Neutrophil (primary cell): Measurements from ENCODE around the gene KIF1C.

Source experiments
- H3K27ac ChIP-seq: fragments of 200-600 bp; sonication (generic); 2 replicates; pipeline ENCODE4 v1.5.1; 2016; ENCODE audit warnings: mild to moderate bottlenecking, moderate library complexity
- H3K27me3 ChIP-seq: fragments of 200-600 bp; sonication (generic); 2 replicates; pipeline ENCODE4 v1.6.0; 2016; ENCODE audit warnings: mild to moderate bottlenecking
- H3K36me3 ChIP-seq: fragments of 200-600 bp; sonication (generic); 2 replicates; pipeline ENCODE4 v1.5.1; 2017
- H3K4me1 ChIP-seq, 2 experiments: fragments of 200-600 bp in 1 of 2; sonication (generic) in 1 of 2; 1 replicate in 1 of 2; 2 replicates in 1 of 2; pipeline versions ENCODE4 v1.5.1 to v1.6.1; 2013 to 2016; ENCODE audit warnings: low read depth in 1 of 2, low read length in 1 of 2, mild to moderate bottlenecking in 1 of 2, moderate library complexity in 1 of 2; ENCODE audit not compliant: control insufficient read depth in 1 of 2, insufficient read depth in 1 of 2
- H3K4me3 ChIP-seq, 2 experiments: fragments of 200-600 bp in 1 of 2; sonication (generic) in 1 of 2; 1 replicate in 1 of 2; 2 replicates in 1 of 2; pipeline ENCODE4 v1.5.1; 2013 to 2016; ENCODE audit warnings: low read depth in 1 of 2, low read length in 1 of 2, mild to moderate bottlenecking in 1 of 2, moderate library complexity in 1 of 2
- H3K9me3 ChIP-seq: fragments of 200-600 bp; sonication (generic); 2 replicates; pipeline ENCODE4 v1.5.1; 2016
- TF ChIP-seq, protein P1 (sequence below): fragments of 200-600 bp; sonication (generic); IDR thresholded peaks from 2 replicates; pipeline ENCODE4 v1.5.1; 2016; ENCODE audit warnings: antibody characterized with exemption

Gene KIF1C

DNA sequence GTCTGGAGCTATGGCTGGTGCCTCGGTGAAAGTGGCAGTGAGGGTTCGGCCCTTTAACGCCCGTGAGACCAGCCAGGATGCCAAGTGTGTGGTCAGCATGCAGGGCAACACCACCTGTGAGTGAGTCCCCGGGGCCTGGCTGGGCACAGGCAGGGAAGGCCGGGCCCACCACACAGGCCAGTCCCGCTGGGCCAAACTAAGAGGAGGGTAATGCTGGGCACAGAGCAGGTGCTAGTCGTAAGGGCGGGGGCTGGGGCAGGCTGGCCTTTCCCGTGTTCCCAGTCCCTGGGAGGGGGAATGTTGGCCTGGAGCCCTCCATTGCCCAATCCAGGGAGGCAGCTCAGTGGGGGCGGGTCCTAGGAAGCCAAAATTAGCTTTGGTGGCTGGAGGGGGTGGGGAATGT, 2.5 kb downstream of the KIF1C start:
- H3K36me3 ChIP-seq = peaks cover 50% of the 10 kb centered on the region
- no peak overlapping the region for H3K27ac ChIP-seq
- H3K9me3 ChIP-seq = no peaks in the 10 kb centered on the region
- TF ChIP-seq, protein P1, sequence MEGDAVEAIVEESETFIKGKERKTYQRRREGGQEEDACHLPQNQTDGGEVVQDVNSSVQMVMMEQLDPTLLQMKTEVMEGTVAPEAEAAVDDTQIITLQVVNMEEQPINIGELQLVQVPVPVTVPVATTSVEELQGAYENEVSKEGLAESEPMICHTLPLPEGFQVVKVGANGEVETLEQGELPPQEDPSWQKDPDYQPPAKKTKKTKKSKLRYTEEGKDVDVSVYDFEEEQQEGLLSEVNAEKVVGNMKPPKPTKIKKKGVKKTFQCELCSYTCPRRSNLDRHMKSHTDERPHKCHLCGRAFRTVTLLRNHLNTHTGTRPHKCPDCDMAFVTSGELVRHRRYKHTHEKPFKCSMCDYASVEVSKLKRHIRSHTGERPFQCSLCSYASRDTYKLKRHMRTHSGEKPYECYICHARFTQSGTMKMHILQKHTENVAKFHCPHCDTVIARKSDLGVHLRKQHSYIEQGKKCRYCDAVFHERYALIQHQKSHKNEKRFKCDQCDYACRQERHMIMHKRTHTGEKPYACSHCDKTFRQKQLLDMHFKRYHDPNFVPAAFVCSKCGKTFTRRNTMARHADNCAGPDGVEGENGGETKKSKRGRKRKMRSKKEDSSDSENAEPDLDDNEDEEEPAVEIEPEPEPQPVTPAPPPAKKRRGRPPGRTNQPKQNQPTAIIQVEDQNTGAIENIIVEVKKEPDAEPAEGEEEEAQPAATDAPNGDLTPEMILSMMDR = no peak
- no peaks in the 10 kb centered on the region for H3K27me3 ChIP-seq
- peaks cover 25 to 28% of the 10 kb centered on the region in 2 experiments for H3K4me1 ChIP-seq
- H3K4me3 ChIP-seq = no peak overlapping the region

GRCh38 chr17:5002121-5002788, 4.5 kb downstream of the KIF1C start:
- TF ChIP-seq, protein P1 = no peak
- H3K4me1 ChIP-seq = peaks cover 14 to 15% of the 10 kb centered on the region in 2 experiments
- H3K27me3 ChIP-seq = no peaks in the 10 kb centered on the region
- H3K9me3 ChIP-seq = no peaks in the 10 kb centered on the region
- no peak overlapping the region for H3K27ac ChIP-seq
- H3K4me3 ChIP-seq = no peak overlapping the region
- peaks cover 70% of the 10 kb centered on the region for H3K36me3 ChIP-seq

- Histone ChIP-seq H3K27me3 (no peaks in the 10 kb centered on the region), H3K4me3 (no peak overlapping the region), H3K9me3 (no peaks in the 10 kb centered on the region), H3K27ac (no peak overlapping the region), H3K4me1 (peaks cover 10 to 12% of the 10 kb centered on the region in 2 experiments), H3K36me3 (peaks cover 81% of the 10 kb centered on the region)
- TF ChIP-seq, protein P1 = no peak
Observed at GRCh38 chr17:5003214-5003867, 5.6 kb downstream of the KIF1C start.

DNA sequence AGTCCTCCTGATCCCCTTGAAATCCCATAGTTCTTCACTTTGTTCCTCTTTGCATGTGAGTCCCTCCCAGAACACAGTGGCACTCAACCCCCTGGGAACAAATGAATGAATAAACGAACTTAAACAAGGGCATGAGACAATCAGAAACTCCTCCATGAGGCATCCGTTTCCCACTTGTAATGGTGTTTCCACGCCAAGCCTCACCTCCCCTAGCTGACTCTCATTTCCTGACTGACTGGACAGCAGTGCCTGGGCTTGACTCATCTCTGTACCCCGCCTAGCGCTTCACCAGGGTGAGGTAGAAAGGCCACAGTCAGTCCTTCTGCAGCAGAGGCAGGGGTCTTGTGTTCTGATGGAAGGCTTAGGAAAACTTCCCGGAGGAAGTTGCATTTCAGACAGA, 14.2 kb downstream of the KIF1C start:
- Histone ChIP-seq H3K4me1 (no peaks in the 10 kb centered on the region), H3K36me3 (peaks cover 86% of the 10 kb centered on the region), H3K27ac (no peak overlapping the region), H3K27me3 (no peaks in the 10 kb centered on the region), H3K9me3 (no peaks in the 10 kb centered on the region), H3K4me3 (no peak overlapping the region)
- TF ChIP-seq, protein P1 = no peak

DNA sequence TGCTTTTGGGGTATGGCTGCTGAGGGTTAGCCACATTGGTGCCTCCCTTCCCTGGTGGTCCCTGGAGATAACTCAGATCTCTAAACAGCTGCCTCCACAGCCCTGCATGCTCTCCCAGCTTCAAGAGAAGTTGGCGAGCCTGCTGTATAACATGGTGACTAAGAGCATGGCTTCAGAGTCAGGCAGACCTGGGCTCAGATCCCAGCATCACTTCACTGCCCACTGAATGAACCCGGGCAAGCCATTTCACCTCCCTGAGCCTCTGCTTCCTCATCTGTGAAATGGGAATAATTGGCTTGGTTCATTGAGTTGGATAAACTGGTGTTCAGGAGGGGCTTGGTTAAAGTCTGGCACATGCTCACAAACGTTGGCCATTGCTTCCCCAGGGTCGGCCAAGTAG, 16.6 kb downstream of the KIF1C start:
- TF ChIP-seq, protein P1 = no peak
- Histone ChIP-seq H3K4me3 (no peak overlapping the region), H3K27me3 (no peaks in the 10 kb centered on the region), H3K27ac (no peak overlapping the region), H3K4me1 (no peaks in the 10 kb centered on the region), H3K36me3 (peaks cover 84% of the 10 kb centered on the region), H3K9me3 (no peaks in the 10 kb centered on the region)
